Measurements from ENCODE around the gene FGF8. TPM values are rescaled to one million over a fixed set of nuclear protein-coding genes. Genes with fewer than 3 reads are reported as not detected.

The FGF8 gene
- total and polyA plus RNA-seq, 2 of the 13 experiments (the other 11 are each of a cell fraction or from before 2014, with no cell fraction given): not detected

DNA sequence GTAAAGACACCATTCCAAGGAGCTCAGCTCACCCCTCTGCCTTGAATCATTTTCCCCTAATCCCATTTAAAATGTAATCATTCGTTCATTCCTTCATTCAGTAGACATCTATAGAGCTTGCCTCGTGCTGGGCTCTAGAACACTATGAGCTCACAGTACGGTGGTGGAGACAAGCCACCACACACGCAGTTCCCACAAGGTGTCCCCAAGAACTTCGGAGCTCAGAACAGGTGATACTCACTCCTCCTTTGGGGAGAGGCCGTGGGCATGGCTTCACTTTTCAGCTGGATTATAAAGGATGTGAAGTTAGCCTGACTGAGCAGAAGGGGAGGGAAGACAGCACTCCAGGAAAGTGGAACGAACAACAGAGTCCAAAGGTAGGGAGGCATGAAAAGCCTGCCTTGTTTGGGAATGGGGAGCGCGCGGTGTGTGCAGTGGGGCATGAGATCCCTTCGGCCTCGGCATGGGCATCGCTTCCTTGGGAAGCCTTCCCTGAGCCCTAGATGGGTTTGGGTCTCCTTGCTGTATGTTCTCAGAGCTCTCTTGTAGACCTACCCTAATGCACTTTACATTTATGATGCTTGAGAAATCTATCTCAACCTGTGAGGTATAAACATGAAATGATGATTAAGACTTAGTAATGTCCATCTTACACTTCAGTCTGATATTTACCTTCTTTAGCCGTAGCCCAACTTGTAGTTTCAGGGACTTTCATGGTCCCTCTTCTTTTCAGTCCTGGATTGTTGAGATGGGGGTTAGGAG is 43.1 kb upstream of the FGF8 start (continued):
- TF ChIP-seq GZF1 (CRISPR knock-in tag; IDR thresholded peaks at IDR 0.05) (peak; percentile 42; the same call in 1 of the 2 replicates), ZNF136 (CRISPR knock-in tag; IDR thresholded peaks at IDR 0.05; ENCODE audit: low read depth) (no peak), LRRFIP1 (CRISPR knock-in tag; conservative IDR thresholded peaks at IDR 0.05) (no peak), ZNF614 (CRISPR knock-in tag; IDR thresholded peaks at IDR 0.05; ENCODE audit: borderline replicate concordance) (peak; percentile 1; the same call in 1 of the 2 replicates), ZNF713 (CRISPR knock-in tag; IDR thresholded peaks at IDR 0.05) (no peak), YEATS2 (CRISPR knock-in tag; IDR thresholded peaks at IDR 0.05; ENCODE audit: borderline replicate concordance) (no peak), ZNF343 (CRISPR knock-in tag; IDR thresholded peaks at IDR 0.05) (no peak), ZMAT5 (CRISPR knock-in tag; IDR thresholded peaks at IDR 0.05; ENCODE audit: borderline replicate concordance, low read depth) (no peak), GTF2F1 (IDR thresholded peaks at IDR 0.05; ENCODE audit: low read length) (no peak), ARNT2 (CRISPR knock-in tag; IDR thresholded peaks at IDR 0.05; ENCODE audit: low read depth) (peak; percentile 66; the same call in 1 of the 2 replicates), FOXM1 (CRISPR knock-in tag; IDR thresholded peaks at IDR 0.05) (no peak), REPIN1 (CRISPR knock-in tag; IDR thresholded peaks at IDR 0.05; ENCODE audit: borderline replicate concordance, low read depth) (no peak), ZNF225 (CRISPR knock-in tag; IDR thresholded peaks at IDR 0.05) (no peak), EHMT2 (IDR thresholded peaks at IDR 0.05; ENCODE audit: borderline replicate concordance, low read depth, low read length) (no peak), HDAC6 (IDR thresholded peaks at IDR 0.05; ENCODE audit: low read depth, low read length) (no peak), FOXO1 (CRISPR knock-in tag; IDR thresholded peaks at IDR 0.05) (no peak), SRSF1 (optimal IDR thresholded peaks at IDR 0.05; ENCODE audit: low read depth, low read length) (no peak), MXD3 (CRISPR knock-in tag; IDR thresholded peaks at IDR 0.05) (no peak), ZBTB7A (CRISPR knock-in tag; IDR thresholded peaks at IDR 0.05) (no peak), ZNF766 (CRISPR knock-in tag; IDR thresholded peaks at IDR 0.05; ENCODE audit: borderline replicate concordance) (no peak), SNAPC2 (CRISPR knock-in tag; IDR thresholded peaks at IDR 0.05) (no peak), ZNF557 (CRISPR knock-in tag; IDR thresholded peaks at IDR 0.05) (no peak), IRX3 (CRISPR knock-in tag; IDR thresholded peaks at IDR 0.05; ENCODE audit: borderline replicate concordance, low read depth) (no peak; the same call in 1 of the 2 replicates), KAT2B (IDR thresholded peaks at IDR 0.05; ENCODE audit: borderline replicate concordance, low read depth, low read length) (no peak), NR2F6 (IDR thresholded peaks at IDR 0.05) (no peak), NR2F6 (CRISPR knock-in tag; IDR thresholded peaks at IDR 0.05) (no peak), ZNF629 (CRISPR knock-in tag; conservative IDR thresholded peaks at IDR 0.05) (no peak)
- TF ChIP-seq, protein P1, sequence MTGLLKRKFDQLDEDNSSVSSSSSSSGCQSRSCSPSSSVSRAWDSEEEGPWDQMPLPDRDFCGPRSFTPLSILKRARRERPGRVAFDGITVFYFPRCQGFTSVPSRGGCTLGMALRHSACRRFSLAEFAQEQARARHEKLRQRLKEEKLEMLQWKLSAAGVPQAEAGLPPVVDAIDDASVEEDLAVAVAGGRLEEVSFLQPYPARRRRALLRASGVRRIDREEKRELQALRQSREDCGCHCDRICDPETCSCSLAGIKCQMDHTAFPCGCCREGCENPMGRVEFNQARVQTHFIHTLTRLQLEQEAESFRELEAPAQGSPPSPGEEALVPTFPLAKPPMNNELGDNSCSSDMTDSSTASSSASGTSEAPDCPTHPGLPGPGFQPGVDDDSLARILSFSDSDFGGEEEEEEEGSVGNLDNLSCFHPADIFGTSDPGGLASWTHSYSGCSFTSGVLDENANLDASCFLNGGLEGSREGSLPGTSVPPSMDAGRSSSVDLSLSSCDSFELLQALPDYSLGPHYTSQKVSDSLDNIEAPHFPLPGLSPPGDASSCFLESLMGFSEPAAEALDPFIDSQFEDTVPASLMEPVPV (CRISPR knock-in tag; IDR thresholded peaks at IDR 0.05): no peak
